ENCODE results near the gene GRAP2. TPM values are rescaled to one million over a fixed set of nuclear protein-coding genes. Genes with fewer than 3 reads are reported as not detected.

GRAP2 gene
- total and polyA plus RNA-seq, 3 donors from 2014 or later, result 5.0 to 6.1 (median 5.3) TPM

DNA sequence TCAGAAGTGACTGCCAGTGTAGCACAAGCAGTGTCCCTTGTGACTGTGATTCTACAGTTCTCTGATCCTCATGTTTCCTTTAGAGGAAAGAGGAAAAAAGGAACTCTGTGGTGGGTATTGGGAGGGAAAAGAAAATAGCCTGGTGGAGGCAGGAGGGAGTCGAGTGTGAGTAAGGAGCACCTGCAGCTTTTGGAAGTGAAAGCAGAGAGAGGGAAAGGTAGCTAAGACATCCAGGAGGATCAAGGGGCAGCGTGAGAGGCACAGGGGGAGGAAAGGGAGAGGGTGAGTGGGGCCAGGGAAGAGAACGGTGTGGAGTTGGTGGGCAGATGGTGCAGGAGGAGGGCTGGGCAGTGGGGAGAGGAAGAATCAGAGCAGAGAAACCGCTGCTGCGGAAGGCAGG is 71.8 kb downstream of the GRAP2 start:
- no peaks in the 10 kb centered on the region for H3K27me3 ChIP-seq
- TF ChIP-seq, protein P1, sequence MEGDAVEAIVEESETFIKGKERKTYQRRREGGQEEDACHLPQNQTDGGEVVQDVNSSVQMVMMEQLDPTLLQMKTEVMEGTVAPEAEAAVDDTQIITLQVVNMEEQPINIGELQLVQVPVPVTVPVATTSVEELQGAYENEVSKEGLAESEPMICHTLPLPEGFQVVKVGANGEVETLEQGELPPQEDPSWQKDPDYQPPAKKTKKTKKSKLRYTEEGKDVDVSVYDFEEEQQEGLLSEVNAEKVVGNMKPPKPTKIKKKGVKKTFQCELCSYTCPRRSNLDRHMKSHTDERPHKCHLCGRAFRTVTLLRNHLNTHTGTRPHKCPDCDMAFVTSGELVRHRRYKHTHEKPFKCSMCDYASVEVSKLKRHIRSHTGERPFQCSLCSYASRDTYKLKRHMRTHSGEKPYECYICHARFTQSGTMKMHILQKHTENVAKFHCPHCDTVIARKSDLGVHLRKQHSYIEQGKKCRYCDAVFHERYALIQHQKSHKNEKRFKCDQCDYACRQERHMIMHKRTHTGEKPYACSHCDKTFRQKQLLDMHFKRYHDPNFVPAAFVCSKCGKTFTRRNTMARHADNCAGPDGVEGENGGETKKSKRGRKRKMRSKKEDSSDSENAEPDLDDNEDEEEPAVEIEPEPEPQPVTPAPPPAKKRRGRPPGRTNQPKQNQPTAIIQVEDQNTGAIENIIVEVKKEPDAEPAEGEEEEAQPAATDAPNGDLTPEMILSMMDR (IDR thresholded peaks at IDR 0.05), result no peak
- no peak for TF ChIP-seq POLR2A (IDR thresholded peaks at IDR 0.05)

DNA sequence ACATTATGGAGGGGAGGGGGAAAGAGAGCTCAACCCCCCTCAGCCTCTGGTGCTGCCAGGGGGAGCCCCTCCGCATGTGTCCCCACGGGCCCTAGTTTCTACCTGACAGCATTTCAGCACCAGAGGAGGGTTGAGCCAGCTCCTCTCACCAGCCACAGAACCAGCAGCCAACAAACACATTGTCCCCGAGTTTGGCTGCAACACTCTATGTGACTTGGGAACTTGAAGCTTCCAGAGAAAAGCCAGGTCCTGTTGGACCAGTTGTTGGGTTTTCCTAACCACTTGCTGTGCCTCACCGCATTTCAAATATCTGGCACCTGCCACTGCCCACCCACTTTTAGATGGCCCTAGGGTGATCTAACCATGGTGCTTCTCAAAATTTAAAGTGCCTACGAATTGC is 72.8 kb downstream of the GRAP2 start:
- peaks cover 13% of the 10 kb centered on the region for H3K4me1 ChIP-seq
- no peaks in the 10 kb centered on the region for H3K36me3 ChIP-seq (ENCODE audit: low read depth, missing control alignments)
- no peak overlapping the region for H3K4me3 ChIP-seq
- TF ChIP-seq POLR2A (IDR thresholded peaks at IDR 0.05), result no peak
- TF ChIP-seq, protein P1 (IDR thresholded peaks at IDR 0.05), result no peak
- intact Hi-C loops (cut with DNase I; ENCODE audit: low total_unique reads), result no loop called here
- no peak overlapping the region for H3K27ac ChIP-seq
- no peaks in the 10 kb centered on the region for H3K27me3 ChIP-seq
- no peaks in the 10 kb centered on the region for H3K9me3 ChIP-seq
- DNase-seq, result no peak
- 81 to 87% methylated on average over 5 of the region's 5 CpGs for WGBS, 2 donors

More for the DNA sequence above, 71.8 kb downstream of the GRAP2 start:
- intact Hi-C loops (cut with DNase I; ENCODE audit: low total_unique reads), result no loop called here
- no peak overlapping the region for H3K4me3 ChIP-seq
- H3K4me1 ChIP-seq, result peaks cover 22% of the 10 kb centered on the region
- no peak for DNase-seq
- H3K27ac ChIP-seq, result no peak overlapping the region
- WGBS, 2 donors, result 73 to 74% methylated on average over 5 of the region's 5 CpGs
- H3K9me3 ChIP-seq, result no peaks in the 10 kb centered on the region
- no peaks in the 10 kb centered on the region for H3K36me3 ChIP-seq (ENCODE audit: low read depth, missing control alignments)

DNA sequence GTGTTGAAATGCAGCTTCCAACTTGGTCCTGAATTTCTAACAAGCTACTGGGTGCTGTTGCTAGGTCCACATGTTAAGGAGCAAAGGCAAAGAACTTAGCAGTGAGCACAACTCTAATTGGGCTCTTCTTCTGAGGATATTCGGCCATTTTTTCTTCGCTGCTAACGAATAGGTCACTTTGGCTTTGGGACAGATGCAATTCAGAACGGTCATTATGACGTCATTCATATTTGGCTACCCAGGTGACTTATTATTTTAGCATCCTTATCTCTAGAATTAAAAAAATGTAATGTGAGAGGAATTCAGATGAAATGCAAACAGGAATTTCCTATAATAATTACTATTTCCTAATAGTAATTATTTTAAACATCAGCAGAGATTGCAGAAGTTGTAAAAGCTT is 73.2 kb downstream of the GRAP2 start:
- Histone ChIP-seq H3K27me3 (no peaks in the 10 kb centered on the region), H3K4me1 (peaks cover 9% of the 10 kb centered on the region), H3K9me3 (no peaks in the 10 kb centered on the region), H3K27ac (no peak overlapping the region), H3K4me3 (no peak overlapping the region), H3K36me3 (ENCODE audit: low read depth, missing control alignments) (no peaks in the 10 kb centered on the region)
- DNase-seq, result no peak
- WGBS, 2 donors, result 74 to 85% methylated on average over 5 of the region's 5 CpGs
- intact Hi-C loops (cut with DNase I; ENCODE audit: low total_unique reads), result no loop called here
- TF ChIP-seq, protein P1 (IDR thresholded peaks at IDR 0.05), result no peak
- no peak for TF ChIP-seq POLR2A (IDR thresholded peaks at IDR 0.05)

DNA sequence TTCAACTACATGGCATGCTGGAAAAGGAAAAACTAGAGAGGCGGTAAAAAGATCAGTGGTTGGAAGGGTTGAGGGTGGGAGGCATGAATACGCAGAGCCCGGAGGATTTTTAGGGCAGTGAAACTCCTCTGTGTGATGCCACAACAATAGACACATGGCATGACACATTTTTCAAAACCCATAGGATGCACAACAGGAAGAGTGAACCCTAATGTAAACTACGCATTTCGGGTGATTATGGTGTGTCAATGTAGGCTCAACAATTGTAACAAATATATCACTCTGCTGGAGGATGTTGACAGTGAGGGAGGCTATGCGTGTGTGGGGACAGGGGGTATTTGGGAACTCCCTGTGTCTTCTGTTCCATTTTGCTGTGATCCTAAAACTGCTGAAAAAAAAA is 78.2 kb downstream of the GRAP2 start:
- H3K9me3 ChIP-seq, result no peaks in the 10 kb centered on the region
- no peaks in the 10 kb centered on the region for H3K36me3 ChIP-seq (ENCODE audit: low read depth, missing control alignments)
- DNase-seq, result no peak
- no peak overlapping the region for H3K4me3 ChIP-seq
- H3K27ac ChIP-seq, result no peak overlapping the region
- 62% methylated on average over 6 of the region's 6 CpGs for WGBS, 2 donors
- no peaks in the 10 kb centered on the region for H3K27me3 ChIP-seq
- H3K4me1 ChIP-seq, result no peaks in the 10 kb centered on the region
- no peak for TF ChIP-seq POLR2A (IDR thresholded peaks at IDR 0.05)
- TF ChIP-seq, protein P1 (IDR thresholded peaks at IDR 0.05), result no peak
- intact Hi-C loops (cut with DNase I; ENCODE audit: low total_unique reads), result no loop called here

DNA sequence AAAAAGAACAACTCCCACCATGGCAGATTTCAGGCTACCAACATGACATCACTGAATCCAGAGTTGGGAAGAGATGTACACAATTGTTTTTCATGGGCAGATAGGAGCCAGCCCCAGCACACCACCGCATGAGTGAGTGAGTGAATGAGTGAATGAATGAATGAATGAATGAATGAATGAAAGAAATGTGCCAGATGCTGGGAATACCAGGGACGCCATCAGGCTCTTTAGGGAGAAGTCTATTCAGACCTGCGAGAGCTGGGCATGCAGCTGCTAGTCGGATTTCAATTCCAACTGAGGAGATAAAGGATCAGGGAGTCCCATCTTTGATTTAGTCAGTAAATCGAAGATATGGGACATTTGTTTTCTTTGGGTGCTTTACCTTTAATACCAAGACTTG is 78.6 kb downstream of the GRAP2 start:
- H3K36me3 ChIP-seq (ENCODE audit: low read depth, missing control alignments), result no peaks in the 10 kb centered on the region
- H3K27me3 ChIP-seq, result no peaks in the 10 kb centered on the region
- no peaks in the 10 kb centered on the region for H3K9me3 ChIP-seq
- no peaks in the 10 kb centered on the region for H3K4me1 ChIP-seq
- intact Hi-C loops (cut with DNase I; ENCODE audit: low total_unique reads), result no loop called here
- WGBS, 2 donors, result 94 to 95% methylated on average over 5 of the region's 5 CpGs
- no peak overlapping the region for H3K27ac ChIP-seq
- TF ChIP-seq POLR2A (IDR thresholded peaks at IDR 0.05), result no peak
- TF ChIP-seq, protein P1 (IDR thresholded peaks at IDR 0.05), result no peak
- no peak overlapping the region for H3K4me3 ChIP-seq
- DNase-seq, result no peak
